Osteoblast (primary cell): Measurements from ENCODE around the gene RNF187. TPM values are rescaled to one million over a fixed set of nuclear protein-coding genes. Genes with fewer than 3 reads are reported as not detected.

Experiments used
- DNase-seq: peaks from one replicate; pipeline ENCODE4 v3.0.0; 2011; ENCODE audit warnings: low spot score, mixed read lengths; ENCODE audit not compliant: insufficient read length; ENCODE audit errors: missing footprints
- H2AFZ ChIP-seq: 2 replicates; pipeline ENCODE4 v1.6.0; 2011; ENCODE audit warnings: mild to moderate bottlenecking, low read length
- H3K27ac ChIP-seq: 2 replicates; pipeline ENCODE4 v1.5.1; 2011; ENCODE audit warnings: mild to moderate bottlenecking, low read depth, low read length, moderate library complexity
- H3K27me3 ChIP-seq: 2 replicates; pipeline ENCODE4 v1.6.0; 2012; ENCODE audit warnings: mild to moderate bottlenecking, control low read depth, inconsistent platforms, low read length, moderate library complexity; ENCODE audit not compliant: insufficient read depth
- H3K36me3 ChIP-seq: 2 replicates; pipeline ENCODE4 v1.5.1; 2011; ENCODE audit warnings: mild to moderate bottlenecking, low read length, control low read depth, moderate library complexity; ENCODE audit not compliant: insufficient read depth
- H3K4me1 ChIP-seq: 2 replicates; pipeline ENCODE4 v1.5.1; 2011; ENCODE audit warnings: mild to moderate bottlenecking, low read length, control low read depth, moderate library complexity; ENCODE audit not compliant: insufficient read depth
- H3K4me2 ChIP-seq: 2 replicates; pipeline ENCODE4 v1.6.0; 2011; ENCODE audit warnings: mild to moderate bottlenecking, low read length; ENCODE audit not compliant: insufficient read depth
- H3K4me3 ChIP-seq: fragments of 200-600 bp; sonication (generic); 3 replicates; pipeline ENCODE4 v1.5.1; 2012; ENCODE audit warnings: mild to moderate bottlenecking, low read length, inconsistent platforms; ENCODE audit not compliant: insufficient read depth
- H3K79me2 ChIP-seq: 2 replicates; pipeline ENCODE4 v1.6.0; 2012; ENCODE audit warnings: mild to moderate bottlenecking, low read length, control low read depth, inconsistent platforms; ENCODE audit not compliant: insufficient read depth
- H3K9me3 ChIP-seq: 2 replicates; pipeline ENCODE4 v1.5.1; 2011; ENCODE audit warnings: low read depth, low read length, control low read depth
- H4K20me1 ChIP-seq: 2 replicates; pipeline ENCODE4 v1.6.0; 2012; ENCODE audit warnings: mild to moderate bottlenecking, low read length, control low read depth; ENCODE audit not compliant: insufficient read depth
- CTCF ChIP-seq: IDR thresholded peaks from 2 replicates; pipeline ENCODE4 v1.5.1; 2011; ENCODE audit warnings: mild to moderate bottlenecking, low read depth, low read length, moderate library complexity; ENCODE audit errors: extremely low read depth
- total RNA-seq: library from RNA; depleted of rRNA; stranded (reverse); fragments of >200 nt; gene quantifications from 2 replicates; pipeline ENCODE4 v1.2.3, GENCODE V29; 2012

Gene RNF187
- total RNA-seq: 46.0 and 52.5 TPM in 2 replicates

DNA sequence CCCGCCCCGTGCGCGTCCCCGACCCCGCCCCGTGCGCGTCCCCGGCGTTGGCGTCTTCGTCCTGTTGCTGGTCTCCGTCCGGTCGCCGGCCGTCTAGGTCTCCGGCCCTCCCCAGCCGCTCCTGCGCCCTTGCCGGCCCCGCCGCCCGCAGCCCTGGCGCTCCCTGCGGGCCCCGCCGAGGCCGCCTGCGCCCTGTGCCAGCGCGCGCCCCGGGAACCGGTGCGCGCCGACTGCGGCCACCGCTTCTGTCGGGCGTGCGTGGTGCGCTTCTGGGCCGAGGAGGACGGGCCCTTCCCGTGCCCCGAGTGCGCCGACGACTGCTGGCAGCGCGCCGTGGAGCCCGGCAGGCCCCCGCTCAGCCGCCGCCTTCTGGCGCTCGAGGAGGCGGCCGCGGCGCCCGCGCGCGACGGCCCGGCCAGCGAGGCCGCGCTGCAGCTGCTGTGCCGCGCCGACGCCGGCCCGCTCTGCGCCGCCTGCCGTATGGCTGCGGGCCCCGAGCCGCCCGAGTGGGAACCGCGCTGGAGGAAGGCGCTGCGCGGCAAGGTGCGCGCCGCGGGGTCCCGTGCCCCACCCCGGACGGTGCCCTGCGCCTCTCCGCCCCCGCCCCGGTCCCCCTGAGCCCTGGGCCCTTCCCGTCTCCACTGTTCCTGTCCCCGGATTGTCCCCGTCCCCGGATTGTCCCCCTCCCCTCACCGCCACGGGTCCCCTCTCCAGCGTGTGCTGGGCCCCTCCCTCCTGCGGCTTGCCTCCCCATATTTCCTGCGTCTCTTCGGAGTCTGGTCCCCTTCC lies at the start of gene RNF187:
TSS of gene RNF187 (plus strand) at position 47 of the 789 bp plus-strand sequence.
- peaks cover 23% of the 10 kb centered on the region for H3K4me1 ChIP-seq
- no peak for DNase-seq

DNA sequence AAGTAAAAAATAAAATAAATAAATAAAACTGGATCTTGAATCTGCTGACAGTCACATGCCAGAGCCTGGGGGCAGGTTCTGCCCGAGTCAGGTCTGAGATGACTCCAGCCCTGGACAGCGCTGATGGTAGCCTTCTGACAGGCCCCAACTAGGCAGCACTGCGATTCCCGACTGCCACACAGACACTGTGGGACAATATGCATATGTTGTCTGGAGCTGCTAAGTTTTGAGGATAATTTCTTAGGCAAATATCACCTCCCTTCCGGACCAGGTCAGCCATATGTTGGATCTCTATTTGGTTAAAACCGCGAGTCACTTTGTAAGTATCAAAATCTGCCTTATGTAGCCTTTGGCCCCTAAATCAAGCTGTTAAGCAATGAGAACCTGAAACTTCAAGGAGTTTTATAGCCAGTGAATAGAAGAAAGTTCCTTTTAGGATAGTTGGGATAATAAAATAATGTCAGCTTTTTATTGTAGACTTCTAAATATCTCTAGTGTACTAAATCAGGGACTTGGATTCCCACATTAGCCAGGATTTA lies 49.7 kb upstream of the RNF187 start:
- Histone ChIP-seq H3K4me1 (no peaks in the 10 kb centered on the region), H3K27ac (no peak overlapping the region), H3K4me3 (no peak overlapping the region), H3K27me3 (peaks cover 19% of the 10 kb centered on the region), H4K20me1 (no peaks in the 10 kb centered on the region), H3K36me3 (no peaks in the 10 kb centered on the region), H3K4me2 (no peak overlapping the region), H3K9me3 (no peaks in the 10 kb centered on the region), H3K79me2 (no peaks in the 10 kb centered on the region), H2AFZ (no peak overlapping the region)
- TF ChIP-seq CTCF: no peak
- no peak for DNase-seq

More for the DNA sequence above, at the start of gene RNF187:
- Histone ChIP-seq H3K79me2 (peaks cover 35% of the 10 kb centered on the region), H4K20me1 (peaks cover 23% of the 10 kb centered on the region), H3K27me3 (no peaks in the 10 kb centered on the region), H3K4me3 (peak within 1 kb of the TSS; percentile 75), H3K4me2 (peak within 1 kb of the TSS; percentile 96), H3K36me3 (peaks cover 25% of the 10 kb centered on the region), H2AFZ (peak within 1 kb of the TSS; percentile 99), H3K9me3 (no peaks in the 10 kb centered on the region), H3K27ac (peak within 1 kb of the TSS; percentile 99)
- no peak for TF ChIP-seq CTCF

DNA sequence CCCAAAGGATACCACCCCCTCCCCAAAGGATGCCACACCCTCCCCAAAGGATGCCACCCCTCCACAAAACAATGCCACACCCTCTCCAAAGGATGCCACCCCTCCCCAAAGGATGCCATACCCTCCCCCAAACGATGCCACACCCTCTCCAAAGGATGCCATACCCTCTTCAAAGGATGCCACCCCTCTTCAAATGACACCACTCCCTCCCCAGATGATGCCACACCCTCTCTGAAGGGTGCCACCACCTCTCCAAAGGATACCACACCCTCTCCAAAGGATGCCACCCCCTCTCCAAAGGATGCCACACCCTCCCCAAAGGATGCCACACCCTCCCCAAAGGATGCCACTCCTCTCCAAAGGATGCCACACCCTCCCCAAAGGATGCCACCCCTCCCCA lies 48.9 kb upstream of the RNF187 start:
- DNase-seq: no peak
- H3K4me2 ChIP-seq: no peak overlapping the region
- no peaks in the 10 kb centered on the region for H3K9me3 ChIP-seq
- H3K27me3 ChIP-seq: peaks cover 23% of the 10 kb centered on the region
- no peaks in the 10 kb centered on the region for H3K36me3 ChIP-seq
- H4K20me1 ChIP-seq: no peaks in the 10 kb centered on the region
- H3K27ac ChIP-seq: no peak overlapping the region
- no peak overlapping the region for H2AFZ ChIP-seq
- TF ChIP-seq CTCF: no peak
- H3K79me2 ChIP-seq: no peaks in the 10 kb centered on the region
- H3K4me3 ChIP-seq: no peak overlapping the region
- H3K4me1 ChIP-seq: no peaks in the 10 kb centered on the region

DNA sequence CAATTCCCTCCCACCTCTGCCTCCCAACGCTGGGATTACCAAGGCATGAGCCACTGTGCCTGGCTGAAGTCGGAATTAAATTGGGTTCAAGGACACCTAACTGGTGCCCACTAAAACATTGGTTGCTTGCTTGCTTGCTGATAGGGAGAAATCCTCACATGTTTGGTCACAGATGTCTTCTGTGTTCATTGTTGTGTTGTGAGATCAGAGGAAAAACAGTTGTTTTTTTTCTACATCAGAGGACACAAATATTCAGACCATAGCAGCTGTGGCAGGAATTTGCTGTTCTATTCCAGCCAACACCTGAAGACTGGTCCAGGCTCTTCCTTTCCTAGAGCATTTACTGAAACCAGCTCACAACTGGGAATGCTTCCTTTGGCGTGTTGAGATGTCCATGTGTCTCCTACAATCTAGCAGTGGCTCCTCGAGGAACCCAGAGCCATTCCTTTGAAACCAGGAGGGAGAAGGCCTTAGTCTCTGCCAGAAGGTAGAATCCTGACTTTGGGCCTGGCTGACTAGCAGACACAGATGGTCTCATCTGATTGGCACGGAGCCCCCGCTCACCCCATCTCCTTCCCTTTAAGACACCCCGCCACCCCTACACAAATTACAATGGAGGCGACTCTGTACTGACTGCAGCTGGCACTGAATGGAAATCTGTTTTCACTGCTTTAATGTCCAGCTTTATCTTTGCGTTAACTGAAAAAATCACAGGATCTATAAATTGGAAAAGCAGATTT lies 46.3 kb upstream of the RNF187 start:
- no peak overlapping the region for H3K27ac ChIP-seq
- TF ChIP-seq CTCF: no peak
- H2AFZ ChIP-seq: no peak overlapping the region
- H3K4me2 ChIP-seq: no peak overlapping the region
- no peaks in the 10 kb centered on the region for H3K79me2 ChIP-seq
- H4K20me1 ChIP-seq: no peaks in the 10 kb centered on the region
- no peak overlapping the region for H3K4me3 ChIP-seq
- H3K36me3 ChIP-seq: no peaks in the 10 kb centered on the region
- DNase-seq: no peak
- H3K9me3 ChIP-seq: no peaks in the 10 kb centered on the region
- peaks cover 6% of the 10 kb centered on the region for H3K4me1 ChIP-seq
- peaks cover 38% of the 10 kb centered on the region for H3K27me3 ChIP-seq
